CD4-positive, alpha-beta T cell treated with Interleukin-15 for 4 hours (primary cell): Measurements from ENCODE around the gene TJP3.

Experiments used
- DNase-seq: peaks from one replicate; pipeline ENCODE4 v3.0.0-alpha.2; 2020; ENCODE audit warnings: low spot score

Gene TJP3

DNA sequence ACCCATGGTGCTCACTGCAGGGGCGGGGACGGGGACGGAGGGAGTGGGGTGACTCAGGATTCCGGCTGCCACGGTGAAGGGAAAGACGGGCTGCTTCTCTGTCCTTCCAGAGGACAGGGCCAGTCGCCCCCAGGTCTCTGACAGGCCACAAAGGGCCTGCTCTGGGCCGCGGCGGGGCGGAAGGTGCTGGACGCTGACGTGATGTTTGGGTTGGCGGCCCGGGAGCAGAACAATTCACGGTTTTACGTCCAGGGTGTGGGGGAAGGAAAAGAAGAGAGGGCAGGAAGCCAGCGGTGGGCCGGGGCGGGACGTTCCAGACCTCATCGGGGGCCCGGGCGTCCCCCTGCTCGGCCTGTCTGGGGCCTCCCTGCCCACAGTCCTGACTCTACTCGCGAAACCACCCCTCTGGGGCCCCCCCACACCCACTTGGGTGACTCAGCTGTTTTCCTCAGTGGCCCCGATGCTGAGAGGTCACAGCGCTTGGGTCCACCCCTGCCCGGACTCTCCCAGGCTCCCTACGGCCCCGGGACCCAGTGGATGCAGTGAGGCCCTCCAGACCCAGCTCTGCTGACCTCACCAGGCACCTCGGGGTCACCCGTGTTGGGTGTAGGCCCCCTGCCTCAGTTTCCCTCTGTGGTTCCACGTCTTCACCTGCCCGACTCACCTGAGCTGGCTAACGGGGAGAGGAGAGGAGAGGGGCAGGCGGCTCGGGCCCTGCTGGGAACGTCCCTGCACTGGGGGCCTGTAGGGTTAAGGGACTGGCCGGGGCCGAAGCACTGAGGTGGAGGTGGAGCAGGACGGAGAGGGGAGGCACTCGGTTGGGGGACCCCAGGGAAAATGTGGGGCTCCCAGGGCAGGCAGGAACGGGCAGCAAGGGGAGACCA, 37.1 kb upstream of the TJP3 start:
- DNase-seq = peak; percentile 29

DNA sequence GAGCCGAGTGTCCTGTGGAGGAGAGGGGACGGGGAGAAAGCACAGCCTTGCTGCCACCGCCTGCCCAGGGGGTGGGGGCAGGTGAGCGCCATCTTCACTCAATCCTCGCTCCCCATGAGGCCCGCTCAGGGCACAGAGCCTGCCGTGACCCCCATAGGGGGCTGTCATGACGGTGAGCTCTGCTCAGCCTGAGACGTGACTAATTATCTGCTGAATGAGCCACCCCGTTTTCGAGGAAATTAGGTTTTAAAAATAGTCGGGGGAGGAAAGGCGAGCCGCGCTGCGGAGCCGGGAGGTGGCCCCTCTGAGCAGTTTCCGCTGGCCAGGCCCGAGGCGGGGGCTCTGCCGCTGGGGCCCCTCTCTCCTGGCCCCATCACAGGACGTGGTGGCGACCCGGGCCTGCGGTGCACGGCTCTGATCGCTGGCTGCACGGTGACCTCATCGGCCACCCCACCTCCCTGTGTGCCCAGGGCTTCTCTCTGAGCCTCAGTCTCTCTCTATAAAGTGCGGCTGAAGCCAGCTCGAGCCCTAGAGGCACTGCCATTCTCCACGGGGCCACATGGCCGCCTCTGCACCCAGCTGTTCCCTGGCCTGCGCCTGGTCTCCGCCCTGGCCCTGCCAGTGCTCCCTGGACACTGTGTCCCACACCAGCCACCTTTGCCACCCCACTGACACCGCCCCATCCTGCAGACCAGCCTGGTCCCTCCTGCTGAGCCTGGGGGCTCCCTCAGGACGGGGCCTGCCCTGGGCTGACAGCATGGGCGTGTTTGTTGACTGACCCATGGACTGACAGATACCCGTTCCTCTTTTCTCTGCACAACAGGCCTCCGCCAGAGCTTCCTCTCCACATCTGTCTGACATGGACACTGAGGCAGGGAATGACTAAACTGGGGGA, 36.3 kb upstream of the TJP3 start:
- peak; percentile 49 for DNase-seq

DNA sequence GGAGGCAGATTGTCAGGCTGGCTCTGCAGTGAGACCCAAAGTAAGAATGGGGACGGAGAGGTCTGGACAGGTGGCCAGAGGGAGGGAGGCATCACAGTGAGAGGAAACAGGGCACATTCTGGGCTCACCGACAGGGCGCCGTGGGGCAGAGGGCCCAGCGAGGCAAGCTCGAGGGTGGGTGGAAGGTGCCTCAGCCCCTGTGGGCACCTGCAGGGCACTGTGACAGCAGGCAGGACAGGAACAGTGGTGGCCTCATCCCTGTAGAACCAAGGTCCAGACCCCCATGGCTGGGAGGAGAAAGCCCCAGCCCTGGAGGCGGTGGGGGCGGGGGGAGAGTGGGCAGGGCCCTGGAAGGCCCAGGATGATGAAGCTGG, 35.6 kb upstream of the TJP3 start:
- no peak for DNase-seq

DNA sequence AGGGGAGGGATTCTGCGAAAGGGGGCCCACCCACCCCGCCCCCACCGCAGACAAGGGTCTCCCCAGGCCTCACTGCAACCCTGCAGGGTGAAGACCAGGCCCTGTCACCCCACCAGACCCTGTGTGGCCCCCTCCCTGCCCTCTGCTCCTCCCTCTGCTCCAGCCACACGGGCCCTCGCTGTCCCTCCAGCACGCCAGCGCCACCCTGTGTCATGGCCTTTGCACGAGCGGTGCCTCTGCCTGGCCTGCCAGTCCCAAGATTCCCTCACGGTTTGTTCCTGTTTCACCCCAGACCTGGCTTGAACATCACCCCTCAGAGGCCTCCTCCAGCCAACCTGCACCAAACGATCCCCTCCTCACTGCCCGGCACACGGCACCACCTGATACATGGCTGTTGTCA, 35.2 kb upstream of the TJP3 start:
- DNase-seq = no peak

DNA sequence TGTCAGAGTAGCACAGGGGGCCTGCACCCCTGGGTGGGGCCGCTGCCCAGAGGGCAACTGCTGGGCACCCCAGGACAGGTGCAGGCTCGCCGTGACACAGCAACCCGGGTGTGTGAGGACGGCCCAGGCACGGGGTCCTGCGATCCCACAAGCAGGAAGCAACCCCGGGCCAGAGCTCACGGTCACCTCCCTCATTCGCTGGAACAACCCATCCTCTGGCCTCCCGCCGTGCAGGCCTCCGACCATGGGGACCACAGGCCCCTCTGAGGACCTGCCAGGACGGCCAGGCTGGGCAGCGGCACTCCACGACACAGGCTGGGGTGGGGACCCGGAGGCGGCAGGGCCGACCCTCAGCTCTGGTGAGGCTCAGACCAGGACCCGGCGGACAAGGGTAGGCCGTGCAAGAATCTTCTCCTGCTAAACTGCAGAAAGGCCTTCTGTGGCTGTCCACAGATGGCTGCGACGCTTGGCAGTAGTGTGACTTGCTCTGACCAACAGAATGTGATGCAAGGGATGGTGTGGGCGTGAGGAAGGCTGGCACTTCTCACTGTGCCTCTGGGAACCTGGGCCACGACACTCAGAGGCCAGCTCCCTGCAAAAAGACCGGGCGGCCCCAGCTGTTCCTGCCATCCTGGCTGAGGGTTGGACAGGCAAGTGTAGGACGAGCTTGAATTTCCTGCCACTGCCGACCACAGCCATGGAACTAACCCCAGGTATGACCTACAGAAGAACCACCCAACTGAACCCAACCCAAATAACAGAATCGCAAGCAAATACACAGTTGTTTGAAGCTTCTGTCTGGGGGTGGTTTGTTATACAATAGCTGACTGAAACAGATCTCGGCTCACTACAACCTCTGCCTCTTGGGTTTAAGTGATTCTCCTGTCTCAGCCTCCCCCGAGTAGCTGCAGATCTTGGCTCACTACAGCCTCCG, 34.4 kb upstream of the TJP3 start:
- DNase-seq = no peak

DNA sequence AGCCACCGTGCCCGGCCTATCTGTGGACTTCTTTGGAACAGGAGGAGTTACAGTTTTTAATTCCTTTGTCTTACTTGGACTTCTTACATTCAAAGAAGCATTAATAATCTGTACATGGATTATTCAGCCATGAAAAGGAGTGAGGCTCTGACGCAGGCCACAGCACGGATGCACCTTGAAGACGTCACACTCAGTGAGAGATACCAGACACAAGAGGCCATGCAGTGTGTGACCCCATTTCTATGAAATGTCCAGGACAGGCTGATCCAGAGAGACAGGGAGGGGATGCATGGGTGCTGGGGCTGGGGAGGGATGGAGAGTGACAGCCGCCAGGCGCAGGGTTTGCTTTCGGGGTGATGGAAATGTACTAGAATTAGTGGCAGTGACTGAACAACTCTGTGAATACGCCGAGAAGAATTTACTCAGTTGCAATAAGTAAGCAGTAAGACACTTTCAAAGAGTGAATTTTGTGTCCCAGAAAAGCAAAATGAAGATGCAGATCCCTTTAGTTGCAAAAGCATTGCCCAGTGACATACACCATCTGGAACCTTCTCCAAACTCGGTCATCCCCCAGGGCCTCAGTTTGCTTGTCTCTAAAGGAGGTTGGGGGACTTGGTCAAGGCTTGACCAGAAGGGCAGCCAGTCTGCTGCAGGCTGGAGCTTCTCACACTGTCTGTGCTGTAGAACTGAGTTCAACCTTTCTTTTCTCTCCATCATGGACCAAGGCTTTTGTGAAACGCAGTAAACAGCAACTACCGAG, 33.2 kb upstream of the TJP3 start:
- no peak for DNase-seq

DNA sequence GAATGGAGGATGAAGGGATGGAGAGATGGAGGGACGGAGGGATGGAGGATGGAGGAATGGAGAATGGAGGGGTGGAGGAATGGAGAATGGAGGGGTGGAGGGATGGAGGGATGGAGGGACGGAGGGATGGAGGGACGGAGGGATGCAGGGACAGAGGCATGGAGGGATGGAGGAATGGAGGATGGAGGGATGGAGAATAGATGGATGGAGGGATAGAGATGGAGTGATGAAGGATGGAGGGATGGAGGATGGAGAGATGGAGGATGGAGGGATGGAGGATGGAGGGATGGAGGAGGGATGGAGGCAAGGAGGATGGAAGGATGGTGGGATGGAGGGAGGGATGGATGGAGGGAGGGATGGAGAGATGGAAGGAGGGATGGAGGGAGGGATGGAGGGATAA, 30.0 kb upstream of the TJP3 start:
- DNase-seq = no peak

DNA sequence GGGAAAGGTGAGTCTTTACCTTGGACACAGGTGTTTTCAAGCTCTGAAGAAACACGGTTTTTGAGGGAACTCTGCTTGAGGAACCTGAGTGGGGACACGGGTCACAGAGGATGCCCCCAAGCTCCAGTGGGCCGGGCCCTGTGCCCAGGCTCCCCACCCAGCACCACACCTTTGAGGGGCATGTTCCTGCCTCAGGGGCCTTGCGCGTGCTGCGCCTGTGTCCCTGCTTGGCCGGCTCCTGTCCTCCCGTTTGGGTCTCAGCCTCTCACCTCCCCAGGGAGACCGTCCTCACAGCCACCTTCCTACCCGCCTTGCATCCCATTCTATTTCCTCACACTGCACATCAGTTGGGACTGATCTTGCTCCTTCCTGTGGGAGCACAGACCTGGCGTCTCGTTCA, 29.0 kb upstream of the TJP3 start:
- DNase-seq = no peak

DNA sequence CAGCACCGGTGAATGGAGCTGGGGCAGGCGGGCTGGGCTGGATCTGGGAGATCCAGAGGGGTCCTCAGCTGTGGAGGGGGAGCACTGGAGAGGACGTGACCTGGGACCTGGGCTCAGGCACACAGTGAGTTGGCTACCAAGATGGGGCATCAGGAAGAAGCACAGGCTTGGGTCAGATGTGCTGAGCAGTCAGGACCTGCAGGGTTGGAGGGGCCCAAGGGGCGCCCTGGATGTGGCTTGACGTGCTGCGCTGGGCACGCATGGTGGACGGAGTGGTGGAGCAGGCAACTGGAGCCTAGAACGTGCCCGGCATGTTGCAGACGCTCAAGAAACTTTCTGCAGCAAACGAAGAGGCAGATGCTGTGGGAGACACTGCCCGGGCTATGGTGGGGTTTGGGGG, 28.6 kb upstream of the TJP3 start:
- DNase-seq = no peak

DNA sequence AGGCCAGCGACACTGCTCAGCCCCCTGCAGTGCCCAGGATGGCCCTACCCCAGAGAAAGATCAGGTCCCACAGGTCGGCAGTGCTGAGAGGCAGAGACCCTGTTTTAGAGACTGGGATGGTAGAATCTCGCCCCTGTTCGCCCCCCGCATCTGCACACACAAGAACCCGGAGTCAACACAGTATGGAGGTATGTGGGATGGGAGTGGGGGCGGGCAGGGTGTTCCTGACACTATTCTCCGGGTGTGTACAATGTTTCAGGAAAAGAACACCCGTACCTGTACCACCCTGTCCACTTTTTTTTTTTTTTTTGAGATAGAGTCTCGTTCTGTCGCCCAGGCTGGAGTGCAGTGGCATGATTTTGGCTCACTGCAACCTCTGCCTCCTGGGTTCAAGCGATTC, 27.2 kb upstream of the TJP3 start:
- no peak for DNase-seq

DNA sequence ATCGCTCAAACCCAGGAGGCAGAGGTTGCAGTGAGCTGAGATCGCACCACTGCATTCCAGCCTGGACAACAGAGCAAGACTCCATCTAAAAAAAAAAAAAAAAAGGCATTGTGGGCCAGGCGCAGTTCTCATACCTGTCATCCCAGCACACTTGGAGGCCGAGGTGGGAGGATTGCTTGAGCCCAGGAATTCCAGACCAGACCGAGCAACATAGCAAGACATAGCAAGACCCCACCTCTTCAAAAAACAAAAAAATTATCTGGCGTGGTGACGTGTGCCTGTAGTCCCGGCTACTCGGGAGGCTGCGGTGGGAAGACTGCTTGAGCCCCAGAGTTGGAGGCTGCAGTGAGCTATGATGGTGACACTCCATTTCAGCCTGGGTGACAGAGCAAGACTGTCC, 25.9 kb upstream of the TJP3 start:
- no peak for DNase-seq

DNA sequence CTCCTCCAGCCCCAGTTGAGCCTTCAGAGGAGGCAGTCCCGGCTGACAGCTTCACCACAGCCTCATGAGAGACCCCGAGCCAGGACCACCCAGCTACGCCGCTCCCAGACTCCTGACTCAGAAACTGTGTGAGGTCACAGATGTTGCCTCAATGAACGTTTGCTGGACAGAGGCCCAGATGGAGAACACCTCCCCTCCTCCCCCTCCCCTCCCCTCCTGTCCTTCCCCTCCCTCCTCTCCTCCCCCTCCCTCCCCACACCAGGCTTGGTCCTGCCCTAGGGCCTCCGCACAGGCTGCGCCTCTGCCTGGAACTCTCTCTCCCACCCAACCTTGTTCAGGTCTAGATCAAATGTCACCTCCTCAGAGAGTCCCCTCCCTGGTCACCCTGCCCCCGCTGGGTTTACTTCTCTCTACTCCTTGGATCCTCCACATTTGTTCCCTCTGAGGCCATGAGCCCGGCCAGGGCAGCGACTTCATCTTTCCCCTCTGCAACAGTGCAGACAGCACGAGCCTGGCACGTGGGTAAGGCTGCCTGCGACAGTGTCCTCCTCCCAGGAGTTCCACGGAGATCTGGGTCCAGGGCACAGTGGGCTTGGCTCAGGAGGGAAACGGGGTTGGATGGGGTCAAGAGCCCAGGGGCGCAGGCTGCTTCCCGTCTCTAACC, 25.3 kb upstream of the TJP3 start:
- DNase-seq = no peak

DNA sequence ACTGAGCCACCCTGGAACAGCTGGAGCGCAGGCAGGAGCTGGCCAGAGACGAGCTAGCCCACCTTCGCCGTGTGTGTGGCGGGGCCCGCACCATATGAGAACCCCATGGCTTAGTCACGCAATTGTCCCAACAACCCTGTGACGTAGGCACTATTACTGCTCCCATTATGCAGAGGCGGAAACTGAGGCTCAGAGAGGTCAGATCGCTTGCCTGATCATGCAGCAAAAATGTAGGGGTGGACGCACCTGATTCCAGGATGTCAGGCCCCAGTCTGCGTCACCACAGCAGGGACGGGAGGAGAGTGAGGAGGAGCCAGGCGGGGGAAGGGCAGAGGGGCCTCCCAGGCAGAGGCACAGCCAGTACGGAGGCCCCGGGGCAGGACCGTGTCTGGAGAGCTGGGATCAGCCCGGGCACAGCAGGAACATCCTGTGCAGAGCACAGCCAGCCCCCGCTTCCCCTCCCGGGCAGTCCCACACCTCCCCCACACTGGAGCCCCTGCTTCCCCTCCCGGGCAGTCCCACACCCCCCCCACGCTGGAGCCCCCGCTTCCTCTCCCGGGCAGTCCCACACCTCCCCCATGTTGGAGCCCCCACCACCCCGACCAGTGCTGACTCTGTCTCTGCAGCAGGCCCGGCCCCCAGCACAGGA, 24.7 kb upstream of the TJP3 start:
- no peak for DNase-seq

DNA sequence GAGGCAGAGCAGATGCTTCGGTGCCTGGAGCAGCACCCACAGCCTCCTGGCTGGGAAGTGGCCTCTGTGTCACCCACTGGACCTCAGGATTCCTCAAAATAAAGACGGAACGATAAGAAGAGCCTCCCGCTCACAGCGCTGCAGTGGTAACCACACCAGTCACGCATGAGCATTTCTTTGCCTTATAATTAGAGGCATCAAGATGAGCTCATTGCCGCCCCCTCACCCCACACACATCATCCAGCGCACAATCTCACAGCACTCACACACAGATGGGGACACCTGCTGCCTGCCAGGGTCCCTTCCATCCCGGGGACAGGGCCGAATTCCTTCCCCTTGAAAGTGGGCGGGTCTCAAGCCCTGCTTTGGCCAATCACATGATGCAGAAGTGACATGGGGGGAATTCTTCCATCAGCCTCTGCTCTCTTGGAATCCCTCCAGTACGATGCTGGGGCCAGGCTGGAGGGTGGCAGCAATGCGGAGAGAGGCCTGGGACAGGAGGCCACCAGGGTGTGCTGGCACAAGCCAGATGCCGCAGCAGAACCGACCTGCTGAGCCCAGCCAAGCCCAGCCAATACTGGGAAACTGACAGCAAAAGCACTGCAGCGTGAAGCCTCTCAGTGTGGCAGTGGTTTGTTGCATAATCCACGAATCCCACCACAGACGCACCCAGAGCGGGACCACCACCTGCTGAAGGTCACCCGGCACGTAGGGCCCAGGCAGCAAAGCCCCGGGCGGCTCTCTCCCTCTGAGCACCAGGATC, 23.9 kb upstream of the TJP3 start:
- DNase-seq = no peak

DNA sequence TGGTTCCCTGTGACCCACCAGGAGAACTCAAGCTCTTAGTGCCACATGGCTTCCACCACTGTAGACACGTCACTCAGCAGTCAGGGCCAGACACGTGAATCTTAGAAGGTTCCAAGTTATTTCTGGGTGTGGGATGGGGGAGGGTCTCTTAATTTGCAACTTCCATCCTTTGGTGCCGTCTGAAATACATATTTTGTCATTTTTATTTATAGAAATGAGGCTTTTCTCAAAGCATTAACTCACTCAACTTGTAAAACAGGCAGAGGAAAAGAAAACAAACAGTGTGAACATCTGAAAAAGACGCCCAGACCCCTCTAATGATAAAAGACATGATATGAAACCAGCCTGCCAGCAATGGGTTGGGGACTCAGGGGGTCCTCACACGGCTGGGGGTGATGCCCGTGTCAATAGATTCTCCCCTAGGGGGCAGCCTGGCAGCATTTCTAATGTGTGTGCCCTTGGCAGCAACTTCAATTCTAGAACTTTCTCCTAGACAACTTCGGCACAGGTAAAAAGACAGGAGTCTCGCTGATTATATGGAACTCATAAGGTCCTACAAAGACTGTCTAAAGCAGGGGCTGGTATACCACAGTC, 23.3 kb upstream of the TJP3 start:
- no peak for DNase-seq

DNA sequence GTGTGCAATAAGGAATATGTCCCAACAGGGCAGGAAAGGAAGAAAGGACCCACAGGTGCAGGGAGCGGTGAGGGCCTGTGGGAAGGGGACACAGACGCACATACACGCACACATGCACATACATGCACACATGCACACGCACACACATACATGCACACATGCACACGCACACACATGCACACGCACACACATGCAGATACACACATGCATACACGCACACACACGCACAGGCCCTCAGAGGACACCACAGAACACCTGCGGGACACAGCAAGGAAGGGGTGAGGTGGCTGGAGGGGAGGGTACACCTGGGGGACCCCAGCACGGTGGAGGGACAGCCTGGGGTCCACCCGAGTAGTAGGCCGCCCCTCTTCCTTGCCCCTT, 20.8 kb upstream of the TJP3 start:
- DNase-seq = no peak

DNA sequence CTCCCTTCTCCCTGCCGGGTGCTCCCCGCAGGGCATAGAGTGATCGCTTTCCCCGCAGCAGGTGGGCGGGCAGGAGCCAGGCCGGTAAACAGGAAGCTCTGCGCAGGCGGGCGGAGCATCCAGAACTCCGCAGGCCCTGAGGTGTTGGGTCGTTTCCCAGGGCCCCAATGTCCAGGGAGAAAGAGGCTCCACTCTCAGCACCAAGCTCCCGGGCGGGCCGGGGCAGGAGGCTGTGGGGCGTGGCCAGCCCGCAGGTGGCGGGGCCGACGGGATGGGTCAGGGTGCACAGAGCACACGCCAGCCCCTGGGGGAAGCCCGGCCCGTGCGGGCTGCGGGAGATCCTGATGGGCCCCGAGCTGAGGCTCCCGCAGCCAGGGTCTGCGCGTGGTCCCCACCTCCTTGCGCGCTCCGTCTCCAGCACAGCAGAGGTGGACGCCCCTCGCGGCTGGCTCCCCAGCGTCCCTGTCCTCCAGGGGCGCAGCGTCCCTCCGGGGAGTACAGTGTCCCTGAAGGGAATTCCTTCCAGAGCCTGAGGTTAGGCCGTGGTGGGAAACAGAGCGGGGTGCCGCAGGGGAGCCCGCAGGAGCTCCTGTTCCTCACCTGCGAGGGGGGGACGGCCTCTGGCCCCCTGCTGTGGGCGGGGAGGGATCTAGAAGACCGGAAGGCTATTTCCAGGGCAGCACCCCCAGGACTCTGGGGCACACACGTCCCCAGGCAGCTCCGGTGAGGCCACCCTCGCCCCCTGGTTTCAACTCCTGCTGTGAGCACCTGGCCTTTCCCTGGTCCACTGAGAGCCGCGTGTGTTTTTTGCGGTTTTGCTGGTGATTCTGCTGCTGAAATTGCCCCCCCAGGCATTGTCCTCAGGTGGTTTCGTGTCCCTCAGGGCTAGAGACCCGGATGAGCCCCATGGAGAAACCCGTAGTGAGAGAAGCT, 20.1 kb upstream of the TJP3 start:
- DNase-seq = peak; percentile 28
